HepG2 (cell line): ENCODE measurements around the gene RPL41. TPM values are rescaled to one million over a fixed set of nuclear protein-coding genes. Genes with fewer than 3 reads are reported as not detected.

Source experiments
- AHR ChIP-seq: IDR thresholded peaks from 2 replicates; pipeline ENCODE4 v1.6.1; 2018; ENCODE audit warnings: missing genetic modification reagents, missing compliant biosample characterization
- CREB3 ChIP-seq: sonication (generic); formaldehyde crosslinking; IDR thresholded peaks from 2 replicates; pipeline ENCODE4 v1.5.0; 2020; ENCODE audit warnings: missing genetic modification reagents
- KAT8 ChIP-seq: IDR thresholded peaks from 2 replicates; pipeline ENCODE4 v1.6.1; 2016; ENCODE audit warnings: missing genetic modification reagents, missing compliant biosample characterization
- MIER3 ChIP-seq: IDR thresholded peaks from 2 replicates; pipeline ENCODE4 v1.6.1; 2016; ENCODE audit warnings: missing compliant biosample characterization, borderline replicate concordance
- RFXANK ChIP-seq: IDR thresholded peaks from 2 replicates; pipeline ENCODE4 v1.6.1; 2016
- SRY ChIP-seq: sonication (generic); formaldehyde crosslinking; IDR thresholded peaks from 2 replicates; pipeline ENCODE4 v1.8.0; 2022; ENCODE audit warnings: mild to moderate bottlenecking, missing genetic modification reagents
- TP53 ChIP-seq: sonication (generic); formaldehyde crosslinking; conservative IDR thresholded peaks from 2 replicates; pipeline ENCODE4 v1.4.0; 2020; ENCODE audit warnings: missing genetic modification reagents
- ZNF180 ChIP-seq: sonication (generic); formaldehyde crosslinking; IDR thresholded peaks from 2 replicates; pipeline ENCODE4 v1.4.0; 2020; ENCODE audit warnings: low read depth, missing genetic modification reagents, borderline replicate concordance
- ZNF34 ChIP-seq: sonication (generic); formaldehyde crosslinking; IDR thresholded peaks from 2 replicates; pipeline ENCODE4 v1.4.0; 2020; ENCODE audit warnings: mild to moderate bottlenecking, missing genetic modification reagents, borderline replicate concordance
- ZNF431 ChIP-seq: sonication (generic); formaldehyde crosslinking; IDR thresholded peaks from 2 replicates; pipeline ENCODE4 v1.9.0; 2022; ENCODE audit warnings: missing genetic modification reagents, low read depth, mild to moderate bottlenecking, borderline replicate concordance
- ZNF598 ChIP-seq: sonication (generic); formaldehyde crosslinking; IDR thresholded peaks from 2 replicates; pipeline ENCODE4 v1.5.1; 2020; ENCODE audit warnings: mild to moderate bottlenecking, missing genetic modification reagents, borderline replicate concordance
- ZNF614 ChIP-seq: IDR thresholded peaks from 2 replicates; pipeline ENCODE4 v1.6.1; 2018; ENCODE audit warnings: missing biosample characterization, missing genetic modification reagents, inconsistent platforms, borderline replicate concordance
- ZNF660 ChIP-seq: sonication (generic); formaldehyde crosslinking; IDR thresholded peaks from 2 replicates; pipeline ENCODE4 v1.5.1; 2020; ENCODE audit warnings: mild to moderate bottlenecking, low read depth, missing genetic modification reagents, borderline replicate concordance
- ZNF678 ChIP-seq: sonication (generic); formaldehyde crosslinking; IDR thresholded peaks from 2 replicates; pipeline ENCODE4 v1.4.0; 2020; ENCODE audit warnings: mild to moderate bottlenecking, missing genetic modification reagents
- ZNF766 ChIP-seq: sonication (generic); formaldehyde crosslinking; IDR thresholded peaks from 2 replicates; pipeline ENCODE4 v1.5.0; 2020; ENCODE audit warnings: missing genetic modification reagents, borderline replicate concordance
- ZNF781 ChIP-seq: sonication (generic); formaldehyde crosslinking; IDR thresholded peaks from 2 replicates; pipeline ENCODE4 v1.5.1; 2020; ENCODE audit warnings: borderline replicate concordance, mild to moderate bottlenecking, missing genetic modification reagents; ENCODE audit errors: not compliant biosample characterization
- ZNF788 ChIP-seq: sonication (generic); formaldehyde crosslinking; IDR thresholded peaks from 2 replicates; pipeline ENCODE4 v1.5.0; 2020; ENCODE audit warnings: mild to moderate bottlenecking, missing genetic modification reagents, borderline replicate concordance
- ZNF83 ChIP-seq: sonication (generic); formaldehyde crosslinking; IDR thresholded peaks from 2 replicates; pipeline ENCODE4 v1.4.0; 2020; ENCODE audit warnings: missing genetic modification reagents, mild to moderate bottlenecking, borderline replicate concordance
- polyA plus RNA-seq, 8 experiments: library from polyadenylated mRNA; depleted of rRNA in 3 of 8; stranded (reverse) in 7 of 8; unstranded in 1 of 8; fragments of >200 nt; fragmentation: Illumina TruSeq in 4 of 8; extraction: Trizol in 4 of 8; gene quantifications; 2 replicates each; pipeline versions ENCODE4 v1.2.1 to v1.2.3, GENCODE V29; 2011 to 2016; ENCODE audit warnings: low read depth in 4 of 8, missing spikeins in 1 of 8, mixed read lengths in 1 of 8; ENCODE audit not compliant: insufficient read depth in 1 of 8
- total RNA-seq, 5 experiments: library from RNA; depleted of rRNA; stranded (reverse); fragments of >200 nt; fragmentation: Illumina TruSeq; extraction: Trizol; gene quantifications; 2 replicates each; pipeline ENCODE4 v1.2.3, GENCODE V29; 2016; ENCODE audit warnings: low read depth in 1 of 5
- TF ChIP-seq, protein P1 (sequence below): sonication (generic); formaldehyde crosslinking; IDR thresholded peaks from 2 replicates; pipeline ENCODE4 v1.4.0; 2020; ENCODE audit warnings: missing genetic modification reagents, mild to moderate bottlenecking, borderline replicate concordance
- TF ChIP-seq, protein P2 (sequence below): IDR thresholded peaks from 2 replicates; pipeline ENCODE4 v1.6.1; 2016; ENCODE audit warnings: control low read depth
- TF ChIP-seq, protein P3 (sequence below): sonication (generic); formaldehyde crosslinking; IDR thresholded peaks from 2 replicates; pipeline ENCODE4 v1.5.1; 2020; ENCODE audit warnings: missing genetic modification reagents, mild to moderate bottlenecking, borderline replicate concordance
- TF ChIP-seq, protein P4 (sequence below): sonication (generic); formaldehyde crosslinking; IDR thresholded peaks from 2 replicates; pipeline ENCODE4 v1.4.0; 2020; ENCODE audit warnings: missing genetic modification reagents

The RPL41 gene
- total and polyA plus RNA-seq, 2 of the 13 experiments (the other 11 are each of a cell fraction or from before 2014, with no cell fraction given): 4,012 to 7,670 TPM

DNA sequence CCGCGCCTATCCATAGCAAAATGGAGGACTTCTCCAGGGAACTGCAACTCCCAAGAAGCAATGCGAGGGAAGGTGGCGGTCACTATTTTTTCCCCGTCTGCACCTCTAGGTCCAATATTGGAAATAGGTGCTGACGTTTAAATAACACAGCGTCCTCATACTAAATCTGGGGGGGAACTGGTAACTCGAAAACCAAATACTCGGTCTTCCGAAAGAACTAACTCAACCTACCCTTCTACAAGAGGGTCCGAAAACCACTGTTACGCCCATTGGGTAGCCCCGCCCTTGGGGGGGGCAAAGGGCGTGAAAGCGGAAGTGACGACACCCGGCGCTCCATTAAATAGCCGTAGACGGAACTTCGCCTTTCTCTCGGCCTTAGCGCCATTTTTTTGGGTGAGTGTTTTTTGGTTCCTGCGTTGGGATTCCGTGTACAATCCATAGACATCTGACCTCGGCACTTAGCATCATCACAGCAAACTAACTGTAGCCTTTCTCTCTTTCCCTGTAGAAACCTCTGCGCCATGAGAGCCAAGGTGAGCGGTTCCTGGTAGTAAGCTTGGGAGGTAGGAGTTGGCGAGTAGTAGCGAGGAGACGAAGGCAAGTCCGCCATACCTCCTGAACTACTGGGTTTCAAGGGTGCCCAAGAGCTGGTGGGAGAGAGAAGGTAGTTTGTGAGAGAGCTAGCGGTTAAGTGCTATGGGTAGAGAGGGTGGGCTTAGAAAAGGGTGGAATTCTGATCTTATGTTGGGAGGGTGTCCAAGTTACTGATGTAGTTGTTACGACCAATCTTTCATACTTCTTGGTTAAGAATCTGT lies at the start of gene RPL41 (continued):
- TF ChIP-seq ZNF431 (CRISPR knock-in tag): peak; percentile 47; the same call in 1 of the 2 replicates
- TF ChIP-seq ZNF83 (CRISPR knock-in tag): no peak
- 0 out of 2 replicates have a peak, but pooled peaks have one; percentile 58 for TF ChIP-seq TP53
- peak; percentile 86 for TF ChIP-seq KAT8 (CRISPR knock-in tag)
- no peak for TF ChIP-seq ZNF180 (CRISPR knock-in tag)
- TF ChIP-seq, protein P1, sequence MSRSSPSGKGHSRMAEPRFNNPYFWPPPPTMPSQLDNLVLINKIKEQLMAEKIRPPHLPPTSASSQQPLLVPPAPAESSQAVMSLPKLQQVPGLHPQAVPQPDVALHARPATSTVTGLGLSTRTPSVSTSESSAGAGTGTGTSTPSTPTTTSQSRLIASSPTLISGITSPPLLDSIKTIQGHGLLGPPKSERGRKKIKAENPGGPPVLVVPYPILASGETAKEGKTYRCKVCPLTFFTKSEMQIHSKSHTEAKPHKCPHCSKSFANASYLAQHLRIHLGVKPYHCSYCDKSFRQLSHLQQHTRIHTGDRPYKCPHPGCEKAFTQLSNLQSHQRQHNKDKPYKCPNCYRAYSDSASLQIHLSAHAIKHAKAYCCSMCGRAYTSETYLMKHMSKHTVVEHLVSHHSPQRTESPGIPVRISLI (CRISPR knock-in tag): peak; percentile 78; the same call in 1 of the 2 replicates
- no peak for TF ChIP-seq CREB3 (CRISPR knock-in tag)
- 0 out of 2 replicates have a peak, but pooled peaks have one; percentile 59 for TF ChIP-seq SRY (CRISPR knock-in tag)
- no peak for TF ChIP-seq ZNF781 (CRISPR knock-in tag)
- peak; percentile 87; the same call in 1 of the 2 replicates for TF ChIP-seq MIER3 (CRISPR knock-in tag)
- TF ChIP-seq, protein P2, sequence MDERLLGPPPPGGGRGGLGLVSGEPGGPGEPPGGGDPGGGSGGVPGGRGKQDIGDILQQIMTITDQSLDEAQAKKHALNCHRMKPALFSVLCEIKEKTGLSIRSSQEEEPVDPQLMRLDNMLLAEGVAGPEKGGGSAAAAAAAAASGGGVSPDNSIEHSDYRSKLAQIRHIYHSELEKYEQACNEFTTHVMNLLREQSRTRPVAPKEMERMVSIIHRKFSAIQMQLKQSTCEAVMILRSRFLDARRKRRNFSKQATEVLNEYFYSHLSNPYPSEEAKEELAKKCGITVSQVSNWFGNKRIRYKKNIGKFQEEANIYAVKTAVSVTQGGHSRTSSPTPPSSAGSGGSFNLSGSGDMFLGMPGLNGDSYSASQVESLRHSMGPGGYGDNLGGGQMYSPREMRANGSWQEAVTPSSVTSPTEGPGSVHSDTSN (CRISPR knock-in tag): no peak
- TF ChIP-seq, protein P3, sequence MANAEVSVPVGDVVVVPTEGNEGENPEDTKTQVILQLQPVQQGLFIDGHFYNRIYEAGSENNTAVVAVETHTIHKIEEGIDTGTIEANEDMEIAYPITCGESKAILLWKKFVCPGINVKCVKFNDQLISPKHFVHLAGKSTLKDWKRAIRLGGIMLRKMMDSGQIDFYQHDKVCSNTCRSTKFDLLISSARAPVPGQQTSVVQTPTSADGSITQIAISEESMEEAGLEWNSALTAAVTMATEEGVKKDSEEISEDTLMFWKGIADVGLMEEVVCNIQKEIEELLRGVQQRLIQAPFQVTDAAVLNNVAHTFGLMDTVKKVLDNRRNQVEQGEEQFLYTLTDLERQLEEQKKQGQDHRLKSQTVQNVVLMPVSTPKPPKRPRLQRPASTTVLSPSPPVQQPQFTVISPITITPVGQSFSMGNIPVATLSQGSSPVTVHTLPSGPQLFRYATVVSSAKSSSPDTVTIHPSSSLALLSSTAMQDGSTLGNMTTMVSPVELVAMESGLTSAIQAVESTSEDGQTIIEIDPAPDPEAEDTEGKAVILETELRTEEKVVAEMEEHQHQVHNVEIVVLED (CRISPR knock-in tag): peak; percentile 40; the same call in 1 of the 2 replicates
- TF ChIP-seq ZNF598 (CRISPR knock-in tag): no peak
- TF ChIP-seq RFXANK (CRISPR knock-in tag): peak; percentile 69; the same call in 1 of the 2 replicates
- TF ChIP-seq, protein P4, sequence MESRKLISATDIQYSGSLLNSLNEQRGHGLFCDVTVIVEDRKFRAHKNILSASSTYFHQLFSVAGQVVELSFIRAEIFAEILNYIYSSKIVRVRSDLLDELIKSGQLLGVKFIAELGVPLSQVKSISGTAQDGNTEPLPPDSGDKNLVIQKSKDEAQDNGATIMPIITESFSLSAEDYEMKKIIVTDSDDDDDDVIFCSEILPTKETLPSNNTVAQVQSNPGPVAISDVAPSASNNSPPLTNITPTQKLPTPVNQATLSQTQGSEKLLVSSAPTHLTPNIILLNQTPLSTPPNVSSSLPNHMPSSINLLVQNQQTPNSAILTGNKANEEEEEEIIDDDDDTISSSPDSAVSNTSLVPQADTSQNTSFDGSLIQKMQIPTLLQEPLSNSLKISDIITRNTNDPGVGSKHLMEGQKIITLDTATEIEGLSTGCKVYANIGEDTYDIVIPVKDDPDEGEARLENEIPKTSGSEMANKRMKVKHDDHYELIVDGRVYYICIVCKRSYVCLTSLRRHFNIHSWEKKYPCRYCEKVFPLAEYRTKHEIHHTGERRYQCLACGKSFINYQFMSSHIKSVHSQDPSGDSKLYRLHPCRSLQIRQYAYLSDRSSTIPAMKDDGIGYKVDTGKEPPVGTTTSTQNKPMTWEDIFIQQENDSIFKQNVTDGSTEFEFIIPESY (CRISPR knock-in tag): no peak
- no peak for TF ChIP-seq ZNF660 (CRISPR knock-in tag)
- TF ChIP-seq ZNF788 (CRISPR knock-in tag): peak; percentile 42; the same call in 1 of the 2 replicates
- peak; percentile 93; the same call in 1 of the 2 replicates for TF ChIP-seq ZNF34 (CRISPR knock-in tag)
- TF ChIP-seq ZNF614 (CRISPR knock-in tag): peak; percentile 45; the same call in 1 of the 2 replicates
- TF ChIP-seq AHR (CRISPR knock-in tag): no peak
- TF ChIP-seq ZNF766 (CRISPR knock-in tag): peak; percentile 78; the same call in 1 of the 2 replicates
- peak; percentile 88; the same call in 1 of the 2 replicates for TF ChIP-seq ZNF678 (CRISPR knock-in tag)
